ENCODE data around the gene NAPEPLD.
"Not testable (repeated sequence)": the region's sequence is repeated elsewhere in the genome, so short reads cannot be mapped to it uniquely, and the experiment has no call there.

The NAPEPLD gene

GRCh38 chr7:103063895-103064294 is 85.0 kb downstream of the NAPEPLD start:
- DNase-seq: no peak

DNA sequence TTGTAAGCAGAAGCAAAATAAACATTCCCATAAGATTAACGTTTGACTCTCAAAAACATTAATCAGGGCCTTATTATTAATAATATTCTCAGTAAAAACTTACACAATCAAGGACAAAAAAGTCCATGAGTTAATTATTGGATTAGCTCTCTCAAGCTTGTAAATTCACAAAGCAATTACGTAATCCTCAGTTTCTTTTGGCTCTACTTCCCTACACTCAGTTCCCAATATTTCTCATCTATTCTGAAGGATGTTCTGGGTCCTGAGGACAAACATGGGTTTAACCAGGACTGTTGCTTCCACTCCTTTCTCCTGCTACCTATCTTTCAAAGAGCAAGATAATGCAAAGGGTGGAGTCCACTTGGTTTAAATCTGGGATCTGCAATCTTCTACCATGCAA is 89.4 kb downstream of the NAPEPLD start:
- no peak for DNase-seq

GRCh38 chr7:103058122-103058521 is 90.8 kb downstream of the NAPEPLD start:
- DNase-seq: no peak

DNA sequence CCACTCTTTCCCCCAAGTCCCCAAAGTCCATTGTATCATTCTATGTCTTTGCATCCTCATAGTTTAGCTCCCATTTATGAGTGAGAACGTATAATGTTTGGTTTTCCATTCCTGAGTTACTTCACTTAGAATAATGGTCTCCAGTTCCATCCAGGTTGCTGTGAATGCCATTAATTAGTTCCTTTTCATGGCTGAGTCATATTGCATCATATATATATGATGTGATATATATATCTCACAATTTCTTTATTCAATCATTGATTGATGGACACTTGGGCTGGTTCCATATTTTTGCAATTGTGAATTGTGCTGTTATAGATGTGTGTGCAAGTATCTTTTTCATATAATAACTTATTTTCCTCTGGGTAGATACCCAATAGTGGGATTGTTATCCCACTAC is 92.9 kb downstream of the NAPEPLD start:
- not testable (repeated sequence) for DNase-seq

DNA sequence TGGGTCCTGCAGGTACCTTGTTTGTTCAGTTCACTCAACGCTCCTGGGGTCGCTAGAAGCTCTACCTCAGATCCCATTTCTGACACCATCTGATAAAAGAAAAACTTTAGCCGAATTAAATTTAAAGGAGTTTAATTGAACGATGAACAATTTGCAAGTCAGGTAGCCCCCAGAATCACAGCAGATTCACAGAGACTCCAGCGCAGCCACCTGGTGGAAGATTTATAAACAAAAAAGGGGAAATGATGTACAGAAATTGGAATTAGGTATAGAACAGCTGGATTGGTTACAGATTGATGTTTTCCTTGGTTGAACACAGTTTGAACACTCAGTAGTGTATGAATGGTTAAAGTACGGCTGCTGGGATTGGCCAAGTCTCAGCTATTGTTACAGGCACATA is 97.4 kb downstream of the NAPEPLD start:
- DNase-seq: no peak
